Lower leg skin (tissue), 4 donors: ENCODE results near the gene ATP5PD. TPM values are rescaled to one million over a fixed set of nuclear protein-coding genes. Genes with fewer than 3 reads are reported as not detected.

Source experiments
- DNase-seq, 2 donors: peaks; one replicate each; pipeline ENCODE4 v3.0.0-alpha.2; 2019; ENCODE audit warnings: low spot score in 2 of 2
- H3K4me3 ChIP-seq: fragments of 200-600 bp; sonication (generic); 2 replicates; pipeline ENCODE4 v1.5.1; 2017; ENCODE audit warnings: mild to moderate bottlenecking, low read depth; ENCODE audit not compliant: poor library complexity, severe bottlenecking
- CTCF ChIP-seq, 3 donors: fragments of 450-650 bp; IDR thresholded peaks; one replicate each; pipeline ENCODE4 v1.5.1; 2016; ENCODE audit warnings: antibody characterized with exemption in 3 of 3, mild to moderate bottlenecking in 3 of 3, moderate library complexity in 2 of 3
- POLR2A ChIP-seq, 2 donors: fragments of 450-650 bp; IDR thresholded peaks; one replicate each; pipeline ENCODE4 v1.6.1; 2016 to 2017; ENCODE audit warnings: antibody characterized with exemption in 2 of 2, mild to moderate bottlenecking in 1 of 2, moderate library complexity in 1 of 2
- WGBS, 2 donors: methylation state at CpG; one replicate each; pipeline ENCODE4 v1.1.5; 2018; 5-methylcytosine and 5-hydroxymethylcytosine counted together
- intact Hi-C: fragments of 100-400 bp; cut with DNase I; formaldehyde crosslinking; loops from one replicate; pipeline ENCODE4 v1.15.0; 2023; ENCODE audit warnings: low total_unique reads
- total RNA-seq, 4 donors: library from RNA; depleted of rRNA; stranded (reverse); fragments of >200 nt; gene quantifications; one replicate each; pipeline ENCODE4 v1.1.0, GENCODE V29; 2016

The ATP5PD gene
- total RNA-seq, 4 donors from 2014 or later = 212 to 298 (median 249) TPM

- no peak overlapping the region for H3K4me3 ChIP-seq
- TF ChIP-seq CTCF (IDR thresholded peaks at IDR 0.05) = no peak
- no peak for TF ChIP-seq POLR2A (IDR thresholded peaks at IDR 0.05)
- DNase-seq = no peak
- WGBS, 2 donors = 59 to 70% methylated on average over 11 to 14 of the region's 14 CpGs
- intact Hi-C loops = no loop called here
Observed at GRCh38 chr17:75084039-75084660, 37.4 kb upstream of the ATP5PD start.

GRCh38 chr17:75082683-75083082, 35.9 kb upstream of the ATP5PD start:
- WGBS, 2 donors = 81 to 88% methylated on average over 6 of the region's 6 CpGs
- intact Hi-C loops = no loop called here
- no peak overlapping the region for H3K4me3 ChIP-seq
- TF ChIP-seq POLR2A (IDR thresholded peaks at IDR 0.05) (no peak), CTCF (IDR thresholded peaks at IDR 0.05) (no peak)
- no peak for DNase-seq

DNA sequence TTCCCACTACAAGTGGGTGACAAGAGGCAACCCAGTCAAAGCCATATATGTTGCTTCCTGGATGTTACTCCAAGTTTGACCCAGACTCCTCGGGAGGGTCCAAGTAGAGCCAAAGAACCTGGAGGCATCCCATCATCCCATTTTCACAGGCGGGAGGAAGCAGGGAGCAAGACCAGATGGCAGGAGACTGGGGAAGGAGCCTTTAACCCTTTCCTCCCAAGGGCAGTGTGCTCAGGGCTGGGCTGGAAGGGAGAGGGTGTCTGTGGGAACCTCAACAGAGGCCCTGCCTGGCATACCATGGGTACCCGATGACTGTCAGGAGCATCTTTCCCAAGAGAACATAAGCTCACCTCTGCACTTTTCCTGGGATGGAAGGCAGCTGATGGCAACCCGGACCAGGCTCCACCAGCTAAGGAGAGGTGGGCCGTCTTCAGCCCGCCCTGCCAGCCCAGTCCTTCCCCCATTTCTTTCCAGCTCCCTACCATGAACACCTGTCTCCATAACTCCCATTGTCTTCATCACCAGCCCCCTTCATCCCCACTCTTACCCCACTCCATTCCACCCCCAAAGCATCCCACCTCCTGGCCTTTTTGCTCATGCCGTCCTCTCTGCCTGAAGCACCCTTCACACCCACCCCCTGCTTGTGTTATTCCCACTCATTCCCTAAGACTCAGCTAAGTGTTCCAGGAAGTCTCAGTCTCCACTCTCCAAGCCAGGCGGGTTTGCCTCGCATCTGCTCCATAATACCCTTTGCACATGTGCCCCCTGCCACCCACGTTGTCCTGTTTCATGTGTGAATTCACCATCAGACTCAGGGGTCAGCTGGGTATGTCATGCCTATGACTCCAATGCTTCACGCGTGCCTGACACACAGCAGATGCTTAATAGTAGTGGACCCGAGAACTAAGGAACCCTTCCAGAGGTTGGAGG, 35.1 kb upstream of the ATP5PD start:
- intact Hi-C loops = no loop called here
- WGBS, 2 donors = 83 to 86% methylated on average over 13 of the region's 13 CpGs
- H3K4me3 ChIP-seq = no peak overlapping the region
- no peak for TF ChIP-seq CTCF (IDR thresholded peaks at IDR 0.05)
- no peak for TF ChIP-seq POLR2A (IDR thresholded peaks at IDR 0.05)
- DNase-seq = no peak

GRCh38 chr17:75079023-75079373, 32.2 kb upstream of the ATP5PD start:
- intact Hi-C loops = no loop called here
- no peak for DNase-seq

DNA sequence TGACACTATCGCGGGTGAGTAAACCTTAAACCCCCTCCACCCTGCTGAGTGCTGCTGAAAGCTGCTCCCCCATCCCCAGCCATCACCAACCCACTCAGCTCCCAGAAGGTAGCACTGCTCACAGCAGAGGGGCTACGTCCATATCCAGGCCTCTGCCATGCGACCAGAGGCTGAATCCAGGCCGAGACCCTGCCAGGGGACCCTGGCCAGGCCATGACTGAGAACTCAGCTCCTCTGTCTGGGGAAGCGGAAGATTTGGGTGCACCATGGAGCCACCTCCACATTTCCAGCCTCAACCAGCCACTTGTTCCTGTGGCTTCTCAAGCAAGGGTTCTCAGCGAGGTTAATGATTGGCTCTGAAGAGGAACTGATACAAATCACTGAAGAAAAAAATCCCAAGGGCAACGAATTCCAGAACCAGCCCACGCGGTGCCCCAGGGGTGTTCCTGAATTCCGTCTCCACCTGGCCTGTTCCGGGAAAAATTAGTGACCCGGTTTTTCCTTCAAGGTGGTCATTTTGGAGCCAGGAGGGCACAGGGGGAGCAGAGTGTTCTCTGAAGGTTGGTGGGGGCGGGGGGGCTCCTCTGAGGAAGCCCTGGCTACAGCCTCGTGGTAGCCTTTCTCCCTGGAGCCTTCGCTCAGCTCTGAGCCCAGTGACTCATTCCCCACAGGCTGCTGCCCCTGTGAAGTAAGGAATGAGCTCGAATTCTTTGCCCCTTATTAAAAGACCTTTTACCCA, 31.7 kb upstream of the ATP5PD start:
- no peak for TF ChIP-seq CTCF (IDR thresholded peaks at IDR 0.05)
- no peak for TF ChIP-seq POLR2A (IDR thresholded peaks at IDR 0.05)
- H3K4me3 ChIP-seq = no peak overlapping the region
- no peak for DNase-seq
- intact Hi-C loops = no loop called here
- WGBS, 2 donors = 40 to 53% methylated on average over 17 of the region's 17 CpGs

More at GRCh38 chr17:75079023-75079373, 32.2 kb upstream of the ATP5PD start:
- WGBS, 2 donors = 46 to 56% methylated on average over 7 to 8 of the region's 8 CpGs
- no peak for TF ChIP-seq POLR2A (IDR thresholded peaks at IDR 0.05)
- TF ChIP-seq CTCF (IDR thresholded peaks at IDR 0.05) = no peak
- H3K4me3 ChIP-seq = no peak overlapping the region
